Cerebellar cortex (tissue), 1 donor: ENCODE results near the gene IMMP2L.

Source experiments
- DNase-seq: peaks from one replicate; pipeline ENCODE4 v3.0.0-alpha.2; 2015; ENCODE audit warnings: low spot score

Gene IMMP2L

DNA sequence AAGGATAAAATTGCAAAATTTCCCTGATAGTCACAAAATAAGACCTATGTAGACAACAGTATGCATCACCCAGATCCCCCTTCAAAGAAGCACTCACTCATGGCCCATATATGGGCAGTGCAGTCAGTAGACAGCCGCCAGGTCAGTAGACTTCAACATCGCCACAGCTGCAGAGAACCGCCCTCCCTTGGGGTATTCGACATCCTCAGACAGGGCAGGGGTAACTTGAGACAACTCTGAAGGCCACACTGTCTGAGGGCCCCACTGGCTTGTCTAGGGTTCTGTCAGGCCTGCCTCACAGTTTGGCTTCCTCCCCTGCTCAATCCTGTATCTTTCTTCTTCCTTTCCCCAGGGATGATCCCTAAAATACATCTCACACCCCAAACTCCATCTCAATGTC lies 172.3 kb downstream of the IMMP2L start:
- DNase-seq = no peak

DNA sequence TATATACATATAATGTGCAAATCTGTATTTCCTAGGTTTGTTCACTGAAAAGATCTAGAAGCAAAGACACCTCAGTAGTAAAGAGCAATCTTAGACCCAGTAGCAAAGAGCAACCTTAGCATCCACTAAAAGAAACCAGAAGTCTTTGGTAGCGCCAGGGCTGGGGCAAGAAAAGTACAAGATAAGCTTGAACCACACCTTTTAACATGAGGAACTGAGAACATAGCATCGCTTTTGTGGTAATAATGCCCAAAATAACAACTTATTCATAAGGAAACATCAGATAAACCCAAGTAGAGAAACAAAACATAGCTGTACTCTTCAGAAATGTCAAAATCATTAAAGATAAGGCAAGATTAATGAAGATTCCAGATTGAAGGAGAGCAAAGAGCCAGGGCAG lies 173.4 kb downstream of the IMMP2L start:
- no peak for DNase-seq

DNA sequence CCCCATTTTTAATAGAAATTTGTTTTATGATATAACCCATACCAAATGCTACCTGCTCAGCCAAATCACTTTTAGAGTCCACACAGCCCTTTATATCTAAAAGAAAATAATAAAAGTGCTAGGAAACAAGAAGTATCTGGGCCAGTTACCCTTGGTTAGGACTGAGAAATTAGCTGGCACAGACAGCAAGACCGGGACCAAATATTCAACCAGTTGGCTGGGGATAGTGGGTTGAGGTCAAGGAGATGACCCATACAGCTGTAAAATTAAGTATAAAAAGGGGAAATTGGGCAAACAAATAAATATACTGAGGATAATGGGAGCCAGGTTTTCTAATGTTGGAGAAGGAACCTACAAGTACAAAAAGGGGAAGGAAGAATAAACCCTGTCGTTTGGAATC lies 174.3 kb downstream of the IMMP2L start:
- DNase-seq = no peak

DNA sequence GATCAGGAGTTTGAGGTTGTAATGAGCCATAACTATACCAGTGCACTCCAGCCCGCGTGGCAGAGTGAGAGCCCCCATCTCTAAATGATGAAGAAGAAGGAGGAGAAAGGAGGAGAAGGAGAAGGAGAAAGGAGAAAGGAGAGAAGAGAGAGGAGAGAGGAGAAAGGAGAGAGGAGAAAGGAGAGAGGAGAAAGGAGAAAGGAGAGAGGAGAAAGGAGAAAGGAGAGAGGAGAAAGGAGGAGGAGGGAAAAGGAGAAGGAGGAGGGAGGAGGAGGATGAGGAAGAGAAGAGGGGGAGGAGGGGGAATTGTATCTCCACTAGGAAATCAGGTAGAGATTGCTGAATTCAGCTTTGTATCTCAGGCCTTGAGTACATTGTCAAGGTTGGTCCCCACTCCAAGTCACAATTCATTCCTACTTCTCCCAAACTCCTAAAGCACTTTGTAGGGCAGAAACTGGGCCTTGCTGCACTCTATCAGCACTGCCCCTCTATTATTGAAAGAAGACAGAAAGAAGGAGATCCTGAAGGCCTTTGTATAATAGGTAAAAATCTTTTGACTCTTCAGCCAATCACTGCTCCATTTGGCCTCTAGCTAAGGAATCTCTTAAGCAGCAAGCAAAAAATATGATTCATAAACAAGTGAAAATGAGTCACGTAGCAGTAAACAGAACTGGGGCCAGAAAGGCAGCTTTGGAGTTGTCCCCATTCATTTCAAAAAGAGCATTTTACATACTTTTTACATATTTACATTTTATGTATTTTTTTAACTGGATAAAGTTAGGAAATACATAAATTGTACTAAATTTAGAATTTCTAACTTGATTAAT lies 178.0 kb downstream of the IMMP2L start:
- DNase-seq = no peak

DNA sequence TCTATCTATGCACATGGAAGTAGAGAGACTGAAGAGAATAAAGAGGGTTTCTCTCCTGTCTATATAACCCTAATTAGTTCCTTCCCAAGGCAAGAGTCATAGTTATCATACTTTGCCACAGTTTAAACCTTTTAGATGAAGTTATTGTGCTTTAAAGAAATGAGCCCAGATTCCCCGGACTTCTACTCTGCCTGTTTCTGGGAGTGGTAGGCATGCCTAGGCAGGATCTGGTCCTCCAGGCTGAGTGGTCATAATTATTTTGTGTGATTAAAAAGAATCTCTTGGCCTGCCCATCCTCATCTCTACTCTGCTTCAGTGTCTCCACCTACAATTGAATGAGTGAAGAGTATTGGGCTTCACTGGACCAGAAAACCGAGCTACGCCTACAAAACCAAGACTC lies 179.2 kb downstream of the IMMP2L start:
- no peak for DNase-seq

DNA sequence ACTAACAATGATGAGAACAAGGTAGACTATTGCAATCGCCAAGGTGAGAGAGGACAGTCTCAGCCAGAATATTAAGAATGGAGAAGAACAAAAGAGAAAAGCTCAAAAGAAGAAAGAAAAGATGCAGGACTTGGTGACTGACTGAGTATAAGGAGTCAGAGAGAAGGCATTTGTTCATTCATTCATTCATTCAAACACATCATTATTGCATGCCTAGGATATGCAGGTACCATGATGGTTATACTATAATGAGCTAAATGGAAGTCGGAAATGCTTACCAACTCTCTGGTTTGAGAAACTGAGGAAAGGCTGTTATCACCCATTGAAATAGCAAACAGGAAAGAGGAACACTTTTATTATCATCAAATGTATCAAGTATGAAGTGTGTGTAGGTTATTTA lies 180.7 kb downstream of the IMMP2L start:
- no peak for DNase-seq

DNA sequence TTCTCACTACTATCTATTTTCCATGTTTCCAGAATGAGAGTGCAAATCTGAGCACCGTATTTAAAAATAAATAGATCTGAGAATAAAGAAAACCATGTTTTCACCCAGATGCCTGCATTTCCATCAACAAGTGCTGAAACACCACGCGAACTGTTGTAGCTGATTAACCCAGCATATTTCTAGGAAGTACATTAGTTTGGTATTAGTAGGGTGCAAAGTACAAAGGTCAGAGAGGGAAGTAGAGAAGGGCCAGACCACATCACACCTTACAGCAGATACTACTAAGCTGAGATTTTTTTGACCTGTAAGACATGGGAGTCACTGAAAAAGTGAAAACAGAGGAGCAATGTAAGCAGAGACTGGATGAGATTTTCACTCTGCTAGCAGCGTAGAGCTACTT lies 181.3 kb downstream of the IMMP2L start:
- no peak for DNase-seq

DNA sequence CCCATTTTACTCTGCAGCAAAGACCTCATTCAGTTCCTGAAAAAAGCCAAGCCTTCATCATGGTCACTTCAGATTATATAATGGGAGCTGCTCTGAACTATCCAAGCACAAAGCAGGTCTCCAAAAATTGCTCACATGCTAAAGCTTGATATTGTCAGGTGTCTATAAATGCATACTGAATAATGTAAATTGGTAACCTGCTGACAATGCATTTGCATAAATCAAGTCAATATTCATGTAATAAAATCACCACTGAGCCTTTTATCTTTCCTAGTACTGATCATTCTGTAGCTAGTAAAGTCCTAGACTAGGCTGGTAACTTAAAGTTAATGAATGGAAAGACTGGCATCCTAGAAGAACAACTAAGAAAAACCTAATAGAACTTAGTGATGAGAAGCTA lies 188.3 kb downstream of the IMMP2L start:
- no peak for DNase-seq

DNA sequence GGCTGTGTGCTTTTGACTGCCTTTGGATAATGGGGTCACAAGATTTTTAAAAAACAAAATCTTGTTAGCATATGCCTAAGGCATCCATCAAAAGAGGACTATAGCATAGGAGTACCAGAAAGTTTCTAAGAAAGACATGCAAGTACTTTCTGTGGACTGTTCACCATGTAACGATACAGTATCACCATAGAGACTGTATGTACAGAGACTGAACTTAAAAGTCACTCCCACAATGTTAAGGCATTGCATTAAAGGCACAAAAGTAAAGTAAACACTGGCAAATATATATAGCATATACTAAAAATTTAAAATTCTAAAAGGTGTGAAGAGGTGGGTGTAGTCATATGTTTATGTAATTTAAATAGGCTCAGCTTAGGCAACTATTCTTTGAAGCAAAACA lies 190.9 kb downstream of the IMMP2L start:
- no peak for DNase-seq

DNA sequence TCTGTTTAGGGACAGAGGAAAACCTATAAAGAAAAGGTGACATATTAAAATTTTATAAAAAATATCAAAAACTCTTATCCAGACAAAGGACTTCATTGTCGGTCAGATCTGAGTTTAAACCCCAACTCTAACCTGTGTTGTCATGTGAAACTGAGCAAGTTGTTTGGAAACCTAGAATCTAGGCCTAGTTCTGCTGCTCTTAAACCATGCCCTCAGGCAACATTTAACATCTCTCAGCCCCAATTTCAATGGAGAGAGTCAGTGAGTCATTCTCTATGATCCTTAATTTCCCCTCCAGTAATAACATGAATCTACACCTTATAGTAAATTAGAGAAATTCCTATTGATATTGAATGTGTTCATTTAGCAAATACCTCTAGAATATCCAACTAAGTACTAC lies 192.3 kb downstream of the IMMP2L start:
- no peak for DNase-seq

DNA sequence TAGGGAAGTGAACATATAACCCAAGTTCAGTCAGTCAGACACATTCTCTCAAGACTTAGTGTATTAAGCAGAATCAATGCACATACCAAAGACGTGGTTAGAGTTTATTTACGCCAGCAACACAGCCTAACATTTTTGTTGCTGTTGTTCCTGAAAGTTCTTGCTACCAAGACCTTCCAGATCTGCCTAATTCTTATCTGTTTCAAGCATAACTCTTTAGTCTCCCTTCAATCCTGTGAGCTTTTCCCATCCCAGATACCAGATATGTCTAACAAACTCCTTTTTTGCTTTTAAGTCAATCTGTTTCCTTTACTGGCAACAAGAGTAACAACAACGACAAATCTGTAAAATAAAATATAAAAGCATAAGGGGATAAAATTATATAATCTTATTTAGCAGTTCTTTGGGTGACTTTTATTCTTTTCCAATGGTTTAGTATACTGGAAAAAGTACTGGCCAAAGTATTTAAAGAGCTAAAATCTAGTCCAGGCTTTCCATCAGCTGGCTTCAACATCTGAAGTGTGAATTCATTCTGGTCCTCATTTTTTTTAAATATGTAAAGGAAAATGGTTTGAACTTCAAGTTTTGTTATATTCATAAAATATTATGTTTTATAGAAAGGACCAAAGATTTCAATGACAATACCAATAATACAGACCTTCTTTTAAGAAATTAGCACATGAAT lies 193.8 kb downstream of the IMMP2L start:
- DNase-seq = no peak

DNA sequence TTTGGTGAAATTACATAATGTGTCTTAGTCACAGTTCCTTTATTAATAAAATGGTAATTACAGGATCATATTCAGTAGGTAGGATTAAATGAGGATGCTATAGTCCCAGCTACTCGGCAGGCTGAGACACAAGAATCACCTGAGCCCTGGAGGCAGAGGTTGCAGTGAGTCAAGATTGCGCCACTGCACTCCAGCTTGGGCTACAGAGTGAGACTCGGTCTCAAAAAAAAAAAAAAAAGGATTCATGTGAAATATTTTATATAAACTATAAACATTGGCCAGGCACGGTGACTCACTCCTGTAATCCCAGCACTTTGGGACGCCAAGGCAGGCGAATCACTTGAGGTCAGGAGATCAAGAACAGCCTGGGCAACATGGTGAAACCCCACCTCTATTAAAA lies 197.9 kb downstream of the IMMP2L start:
- DNase-seq = no peak

DNA sequence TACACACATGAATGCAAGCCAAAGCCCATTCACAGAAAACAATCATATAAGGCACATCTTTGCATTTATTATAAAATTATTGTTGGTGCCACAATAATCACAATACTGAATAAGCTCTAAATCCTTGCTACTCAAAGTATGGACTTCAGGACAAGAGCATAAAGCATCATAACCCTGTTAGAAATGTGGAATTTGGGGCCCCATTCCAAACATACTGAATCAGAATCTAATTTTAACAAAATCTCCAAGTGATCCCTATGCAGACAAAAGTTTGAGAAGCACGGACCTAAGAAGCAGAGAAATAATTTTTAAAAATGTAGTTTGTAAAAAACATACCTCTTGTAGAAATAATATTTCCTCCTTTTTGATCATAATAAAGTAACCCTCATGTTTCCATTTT lies 199.2 kb downstream of the IMMP2L start:
- DNase-seq = no peak

DNA sequence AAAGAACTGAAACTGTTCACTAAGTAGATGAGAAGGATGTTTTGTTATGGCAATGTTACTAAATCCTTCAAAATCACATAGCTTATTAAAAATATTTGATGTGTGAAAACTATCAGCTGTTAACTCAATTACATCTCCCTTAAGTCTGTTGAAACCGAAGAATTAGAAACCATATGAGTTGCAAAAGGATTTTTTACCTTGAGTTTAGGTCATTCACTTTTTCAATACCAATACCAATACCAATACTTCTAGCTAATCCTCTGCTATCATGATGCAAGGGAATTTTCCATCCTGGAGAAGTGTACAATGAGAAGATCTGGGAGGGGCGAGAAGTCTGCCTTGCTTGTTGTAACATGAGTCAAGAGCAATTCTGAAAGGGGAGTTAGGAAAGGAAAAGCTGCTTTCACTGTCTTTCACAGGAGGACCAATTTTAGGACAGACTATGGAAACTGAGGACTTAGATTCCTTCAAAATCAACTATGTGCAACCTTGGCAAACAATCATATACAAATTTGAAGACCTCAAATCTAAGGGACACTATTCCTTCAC lies 199.7 kb downstream of the IMMP2L start:
- DNase-seq = no peak

DNA sequence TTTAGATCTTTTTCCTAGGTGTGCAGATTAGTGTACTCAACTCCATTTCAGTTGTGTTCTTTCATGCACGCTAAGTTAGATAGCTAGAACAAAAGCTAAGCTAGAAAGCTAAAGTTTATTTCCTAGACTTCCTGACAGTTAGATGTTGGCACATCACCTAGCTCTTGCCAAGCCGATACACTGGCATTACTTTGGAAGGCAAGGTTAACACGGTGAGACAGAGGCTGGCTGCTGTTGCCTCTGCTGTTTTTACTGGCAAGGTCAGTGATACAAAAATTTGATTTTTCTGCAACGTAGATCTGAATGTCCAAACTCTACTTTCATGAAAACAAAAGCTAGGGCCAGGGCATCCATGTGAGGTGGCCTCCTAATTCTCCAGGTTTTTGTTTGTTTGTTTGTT lies 203.4 kb downstream of the IMMP2L start:
- DNase-seq = no peak

DNA sequence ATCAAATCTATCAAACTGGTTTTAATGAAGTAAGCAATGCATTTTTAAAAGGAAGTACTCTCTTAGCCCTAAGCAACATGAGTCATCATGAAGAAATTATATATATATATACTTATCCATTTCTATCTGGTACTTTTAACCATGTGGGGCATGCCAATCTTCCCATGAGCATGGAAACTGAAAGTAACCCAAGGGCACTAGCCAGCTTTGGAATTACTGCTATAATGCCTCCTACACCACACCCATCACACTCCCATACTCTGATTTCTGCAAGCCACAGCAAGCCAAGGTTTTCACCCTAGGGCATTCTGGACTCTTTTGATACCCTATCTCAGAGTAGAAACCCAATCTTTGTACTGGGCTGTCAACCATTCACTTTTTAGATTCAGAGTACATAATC lies 204.6 kb downstream of the IMMP2L start:
- DNase-seq = no peak

DNA sequence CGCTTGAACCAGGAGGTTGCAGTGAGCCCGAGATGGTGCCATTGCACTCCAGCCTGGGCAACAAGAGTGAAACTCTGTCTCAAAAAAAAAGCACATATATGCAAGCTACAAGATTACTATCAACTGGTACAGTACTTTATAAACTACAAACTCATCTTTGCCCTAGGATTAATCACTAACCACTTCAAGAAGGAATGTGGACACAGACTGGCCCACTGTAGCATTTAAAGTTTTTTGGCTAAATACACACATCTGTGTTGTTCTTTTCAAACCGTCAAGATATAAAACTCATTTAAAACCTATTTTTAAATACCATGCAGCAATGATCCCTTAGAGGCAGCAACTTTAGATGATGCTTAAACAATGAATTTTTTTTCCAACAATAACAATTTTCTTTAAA lies 205.4 kb downstream of the IMMP2L start:
- DNase-seq = no peak

DNA sequence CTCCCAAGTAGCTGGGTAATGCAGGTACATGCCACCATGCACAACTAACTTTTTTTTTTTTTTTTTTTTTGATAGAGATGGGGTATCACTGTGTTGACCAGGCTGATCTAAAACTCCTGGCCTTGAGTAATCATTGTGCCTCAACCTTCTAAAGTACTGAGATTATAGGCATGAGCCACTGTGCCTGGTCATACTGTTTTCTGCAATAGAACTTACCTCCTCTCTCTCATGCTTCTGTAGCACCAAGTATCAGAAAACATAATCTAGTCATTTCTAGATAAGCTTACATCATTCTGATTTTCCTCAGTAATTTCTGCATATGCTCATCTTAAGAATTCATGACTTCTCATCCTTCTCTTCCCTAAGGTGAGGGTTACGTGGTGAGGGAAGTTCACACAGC lies 210.0 kb downstream of the IMMP2L start:
- DNase-seq = no peak

DNA sequence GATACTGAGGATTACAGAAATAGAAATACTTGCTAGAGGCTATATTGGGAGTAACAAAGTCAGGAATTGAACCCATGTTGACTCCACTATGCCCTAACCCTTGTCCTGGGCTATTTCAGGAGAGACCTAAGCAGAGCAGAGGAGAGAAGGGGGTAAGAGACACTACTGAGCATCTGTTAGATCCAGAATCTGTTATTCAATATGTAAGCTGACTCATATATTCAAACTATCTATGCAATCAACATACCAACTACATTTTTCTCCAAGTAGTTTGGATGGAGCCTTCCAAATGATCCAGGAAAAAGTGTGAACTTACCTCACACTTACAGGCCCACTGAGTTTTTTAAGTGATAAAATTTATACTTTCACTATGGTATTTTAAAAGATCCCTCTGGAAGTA lies 216.1 kb downstream of the IMMP2L start:
- DNase-seq = no peak

DNA sequence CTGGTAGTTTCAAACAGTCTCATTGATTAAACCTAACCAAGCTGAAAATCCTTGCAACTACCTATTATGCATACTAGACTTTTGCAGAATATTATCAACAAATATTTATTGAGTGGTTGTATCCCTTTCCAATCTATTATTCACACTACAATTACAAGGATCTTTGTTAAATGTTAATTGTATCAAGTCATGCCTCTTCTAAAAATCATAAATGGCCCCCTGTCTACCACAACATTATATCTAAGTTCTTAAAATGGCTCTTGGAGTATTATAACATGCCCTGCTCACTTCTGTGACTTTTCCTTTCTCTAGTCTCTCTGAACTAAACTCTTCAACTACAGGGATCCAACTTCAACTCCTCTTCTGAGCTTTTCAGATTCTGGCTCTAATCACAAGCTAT lies 219.3 kb downstream of the IMMP2L start:
- no peak for DNase-seq

DNA sequence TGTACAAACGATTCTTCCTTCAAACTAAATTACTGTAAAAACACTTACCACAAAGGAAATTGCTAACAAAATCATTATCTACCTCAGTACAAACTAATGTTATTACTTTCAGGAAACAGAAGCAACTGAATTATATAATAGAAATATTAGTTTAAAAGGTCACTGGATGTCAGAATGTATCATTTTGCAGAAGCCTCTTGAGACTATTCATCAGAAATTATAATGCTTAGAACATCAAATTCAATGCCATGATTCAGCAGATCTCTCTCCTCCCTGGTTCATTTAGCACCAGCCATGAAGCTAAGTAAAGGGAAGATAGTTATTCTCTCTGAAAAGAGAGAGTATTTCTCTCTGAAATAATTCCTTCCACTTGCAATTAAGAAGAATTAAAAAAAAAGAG lies 223.3 kb downstream of the IMMP2L start:
- no peak for DNase-seq

DNA sequence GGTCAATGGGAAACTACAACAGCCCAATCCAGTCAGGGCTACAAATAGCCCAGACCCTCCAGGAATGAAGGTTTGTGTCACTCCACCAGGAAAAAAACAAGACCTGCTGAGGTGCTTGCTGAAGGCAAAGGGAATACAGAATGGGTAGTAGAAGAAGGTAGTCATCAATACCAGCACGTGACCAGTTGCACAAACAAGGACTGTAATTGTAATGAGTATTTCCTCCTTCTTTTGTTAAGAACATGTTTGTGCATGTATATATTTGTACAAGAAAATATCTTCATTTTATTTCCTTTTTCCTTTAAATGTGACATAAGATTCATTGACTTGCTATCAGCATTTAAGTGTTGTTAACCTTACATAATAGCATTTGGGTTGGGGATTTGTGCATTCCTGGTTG lies 229.3 kb downstream of the IMMP2L start:
- DNase-seq = no peak

DNA sequence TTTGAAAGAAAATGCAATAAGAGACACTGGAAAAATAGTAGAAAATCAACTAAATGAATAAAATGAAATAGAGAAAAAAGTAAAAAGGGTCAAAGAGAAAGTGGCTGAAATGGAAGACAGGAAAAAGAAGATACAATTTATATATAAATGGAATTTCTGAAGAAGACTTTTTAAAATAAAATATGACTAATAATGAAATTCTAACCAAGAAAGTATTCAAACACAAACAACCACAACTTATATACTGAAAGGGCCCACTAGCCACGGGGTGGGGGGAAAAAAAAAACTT lies 232.1 kb downstream of the IMMP2L start:
- DNase-seq = no peak
